H7 (cell line): ENCODE results near the gene UST. TPM values are rescaled to one million over a fixed set of nuclear protein-coding genes. Genes with fewer than 3 reads are reported as not detected.
"Not testable (repeated sequence)": the region's sequence is repeated elsewhere in the genome, so short reads cannot be mapped to it uniquely, and the experiment has no call there.

Source experiments
- DNase-seq: peaks from one replicate; pipeline ENCODE4 v3.0.0; 2012
- H3K27me3 ChIP-seq: 2 replicates; pipeline ENCODE4 v1.6.0; 2011; ENCODE audit warnings: mild to moderate bottlenecking, low read length; ENCODE audit not compliant: control insufficient read depth, insufficient read depth
- H3K36me3 ChIP-seq: replicated peaks from 2 replicates; pipeline ENCODE4 v1.5.1; 2011; ENCODE audit warnings: low read length; ENCODE audit not compliant: control insufficient read depth, insufficient read depth
- H3K4me3 ChIP-seq: 2 replicates; pipeline ENCODE4 v1.5.1; 2011; ENCODE audit warnings: low read depth, mild to moderate bottlenecking, control low read depth, low read length, moderate library complexity; ENCODE audit not compliant: insufficient read depth
- total RNA-seq: library from RNA; depleted of rRNA; stranded (reverse); fragments of >200 nt; shearing (Covaris generic); gene quantifications from 2 replicates; pipeline ENCODE4 v1.2.3, GENCODE V29; 2014

Gene UST
- total RNA-seq, 1 experiment from 2014 or later: 32.6 TPM

DNA sequence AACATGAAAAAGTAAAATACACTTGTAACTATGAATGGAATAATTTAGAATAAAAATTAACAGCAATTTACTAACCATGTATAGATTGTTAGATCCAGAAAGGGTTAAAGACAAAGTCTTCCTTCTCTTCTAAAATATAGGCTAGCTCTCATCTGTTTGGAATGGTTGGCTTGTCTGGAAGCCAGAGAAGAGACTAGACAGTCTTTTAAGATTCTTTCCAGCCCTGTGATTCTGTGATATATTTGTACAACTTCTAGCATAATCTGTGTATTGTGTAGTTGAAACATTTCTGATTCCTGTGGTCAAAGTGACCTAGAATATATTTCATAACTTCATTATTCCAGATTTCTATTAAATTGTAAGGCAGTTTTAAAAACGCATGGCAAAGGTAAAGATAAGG lies 196.6 kb downstream of the UST start:
- Histone ChIP-seq H3K36me3 (peaks cover 3% of the 10 kb centered on the region; the same call in 1 of the 2 replicates), H3K27me3 (no peaks in the 10 kb centered on the region), H3K4me3 (no peak overlapping the region)
- no peak for DNase-seq

GRCh38 chr6:148944608-148945007 lies 197.8 kb downstream of the UST start:
- no peaks in the 10 kb centered on the region for H3K27me3 ChIP-seq
- no peak overlapping the region for H3K4me3 ChIP-seq
- H3K36me3 ChIP-seq: peaks cover 3% of the 10 kb centered on the region; the same call in 1 of the 2 replicates
- no peak for DNase-seq

- no peak for DNase-seq
- peaks cover 3% of the 10 kb centered on the region; the same call in 1 of the 2 replicates for H3K36me3 ChIP-seq
- no peaks in the 10 kb centered on the region for H3K27me3 ChIP-seq
- H3K4me3 ChIP-seq: no peak overlapping the region
These were observed 198.6 kb downstream of the UST start for GRCh38 chr6:148945301-148946021.

GRCh38 chr6:148947621-148948444 lies 201.0 kb downstream of the UST start:
- peak; percentile 72 for DNase-seq
- Histone ChIP-seq H3K36me3 (no peaks in the 10 kb centered on the region), H3K4me3 (no peak overlapping the region)

GRCh38 chr6:148951662-148952061 lies 204.8 kb downstream of the UST start:
- no peak for DNase-seq
- H3K4me3 ChIP-seq: no peak overlapping the region
- H3K27me3 ChIP-seq: no peaks in the 10 kb centered on the region
- H3K36me3 ChIP-seq: peaks cover 4% of the 10 kb centered on the region

More at GRCh38 chr6:148947621-148948444, 201.0 kb downstream of the UST start:
- H3K27me3 ChIP-seq: no peaks in the 10 kb centered on the region

DNA sequence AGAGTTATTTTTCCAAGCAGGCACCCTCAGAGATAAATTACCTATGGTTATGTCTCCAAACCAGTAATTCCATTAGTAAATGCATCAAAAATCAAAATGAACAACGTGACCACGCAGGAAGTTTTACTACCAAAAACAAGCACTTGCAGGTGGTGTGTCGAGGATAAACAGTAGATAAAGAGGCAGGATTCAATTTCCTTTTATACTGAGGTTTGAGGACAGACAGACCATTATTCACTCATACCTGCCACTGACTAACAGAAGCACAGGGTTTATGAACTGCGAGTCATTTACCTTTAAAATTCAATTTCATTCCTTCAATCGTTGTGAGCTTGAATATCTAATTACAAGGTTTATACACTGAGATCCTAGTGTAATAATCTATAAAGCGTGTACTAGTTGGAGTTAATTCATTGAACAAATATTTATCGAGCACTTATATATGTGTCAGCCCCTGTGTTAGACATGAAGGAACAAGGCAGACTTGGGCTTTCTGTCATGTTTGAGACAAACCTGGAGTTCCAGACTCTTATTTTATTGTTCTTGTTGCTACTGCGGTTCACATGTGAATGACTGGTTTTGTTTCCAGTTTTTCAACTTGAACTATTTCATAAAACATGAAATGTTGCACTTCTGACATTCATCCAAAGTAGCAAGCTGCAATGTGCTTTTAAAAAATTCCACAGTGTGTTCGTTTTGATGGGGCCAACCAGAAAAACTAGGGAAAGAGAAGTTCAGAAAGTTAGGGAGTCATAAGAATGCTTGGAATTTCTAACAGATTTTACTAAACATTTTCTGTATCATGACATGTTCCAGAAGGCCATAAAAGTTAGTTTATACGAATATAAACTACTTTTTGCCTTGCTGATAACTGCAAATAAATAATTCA lies 205.6 kb downstream of the UST start:
- Histone ChIP-seq H3K36me3 (peaks cover 4% of the 10 kb centered on the region), H3K27me3 (no peaks in the 10 kb centered on the region), H3K4me3 (no peak overlapping the region)
- DNase-seq: no peak

DNA sequence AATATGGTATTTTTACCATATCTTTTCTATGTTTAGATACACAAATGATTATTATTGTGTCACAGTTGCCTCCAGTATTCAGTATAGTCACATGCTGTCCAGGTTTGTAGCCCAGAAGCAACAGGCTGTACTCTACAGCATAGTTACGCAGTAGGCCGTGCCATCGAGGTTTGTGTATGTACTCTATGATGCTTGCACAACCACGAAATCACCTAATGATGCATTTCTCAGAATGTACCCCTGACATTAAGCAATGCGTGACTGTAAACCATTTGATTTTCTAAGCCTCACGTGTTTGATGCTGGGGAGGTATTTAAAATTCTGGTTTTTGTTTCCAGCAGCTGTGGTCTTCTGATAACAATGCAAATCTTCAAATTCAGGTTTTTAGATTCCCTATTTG lies 207.6 kb downstream of the UST start:
- Histone ChIP-seq H3K27me3 (no peaks in the 10 kb centered on the region), H3K4me3 (no peak overlapping the region), H3K36me3 (peaks cover 4% of the 10 kb centered on the region)
- DNase-seq: no peak

GRCh38 chr6:148954934-148955333 lies 208.1 kb downstream of the UST start:
- DNase-seq: no peak
- no peaks in the 10 kb centered on the region for H3K27me3 ChIP-seq
- H3K4me3 ChIP-seq: no peak overlapping the region
- peaks cover 4% of the 10 kb centered on the region for H3K36me3 ChIP-seq

- H3K27me3 ChIP-seq: no peaks in the 10 kb centered on the region
- peaks cover 4% of the 10 kb centered on the region for H3K36me3 ChIP-seq
- no peak overlapping the region for H3K4me3 ChIP-seq
- no peak for DNase-seq
These were observed 208.6 kb downstream of the UST start for GRCh38 chr6:148955441-148955840.

- not testable (repeated sequence) for H3K27me3 ChIP-seq, H3K36me3 ChIP-seq, H3K4me3 ChIP-seq, DNase-seq
These were observed 209.3 kb downstream of the UST start for GRCh38 chr6:148956163-148956562.

- peaks cover 4% of the 10 kb centered on the region for H3K36me3 ChIP-seq
- DNase-seq: no peak
- no peaks in the 10 kb centered on the region for H3K27me3 ChIP-seq
- no peak overlapping the region for H3K4me3 ChIP-seq
These were observed 210.9 kb downstream of the UST start for GRCh38 chr6:148957752-148958151.

- H3K4me3 ChIP-seq: no peak overlapping the region
- no peaks in the 10 kb centered on the region for H3K27me3 ChIP-seq
- peaks cover 4% of the 10 kb centered on the region for H3K36me3 ChIP-seq
- DNase-seq: no peak
These were observed 212.2 kb downstream of the UST start for GRCh38 chr6:148959008-148959407.

DNA sequence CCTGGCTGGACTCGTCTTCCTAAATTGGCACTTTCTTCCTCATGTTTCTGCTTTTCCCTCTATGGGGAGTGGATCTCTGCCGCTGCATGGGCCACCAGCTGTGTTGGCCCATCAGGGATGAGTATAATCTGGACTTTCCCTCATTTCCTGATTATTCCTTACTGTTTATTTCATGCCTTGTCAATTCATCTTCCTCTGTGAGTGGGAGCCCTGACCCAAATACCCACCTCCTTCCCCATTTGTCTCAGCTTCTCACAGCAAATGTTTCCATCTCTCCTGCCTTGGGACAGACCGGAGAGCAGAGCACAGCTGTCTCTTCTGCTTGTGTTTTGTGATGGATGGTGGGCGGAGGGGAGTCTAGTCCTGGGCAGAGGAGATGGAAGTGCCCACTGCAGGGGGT lies 212.7 kb downstream of the UST start:
- H3K36me3 ChIP-seq: peaks cover 4% of the 10 kb centered on the region
- no peak for DNase-seq
- no peaks in the 10 kb centered on the region for H3K27me3 ChIP-seq
- no peak overlapping the region for H3K4me3 ChIP-seq

- Histone ChIP-seq H3K36me3 (no peaks in the 10 kb centered on the region; the same call in 1 of the 2 replicates), H3K4me3 (no peak overlapping the region), H3K27me3 (no peaks in the 10 kb centered on the region)
- DNase-seq: no peak
These were observed 216.2 kb downstream of the UST start for GRCh38 chr6:148962854-148963515.
